Measurements from ENCODE around the gene ETV7. TPM values are rescaled to one million over a fixed set of nuclear protein-coding genes. Genes with fewer than 3 reads are reported as not detected.
"Not testable (repeated sequence)": the region's sequence is repeated elsewhere in the genome, so short reads cannot be mapped to it uniquely, and the experiment has no call there.

ETV7 gene
- total and polyA plus RNA-seq, 4 donors = 0.17 to 0.84 (median 0.36) TPM

GRCh38 chr6:36414481-36414880, 27.0 kb upstream of the ETV7 start:
- H3K4me1 ChIP-seq (ENCODE audit: control insufficient read depth in 4 of 4, insufficient read depth in 4 of 4, low read length in 3 of 4) = peaks cover 0 to 9% (median 0%) of the 10 kb centered on the region in 4 donors
- DNase-seq (ENCODE audit: low spot score) = no peak

GRCh38 chr6:36413489-36414480, 26.3 kb upstream of the ETV7 start:
- no peaks in the 10 kb centered on the region for H3K36me3 ChIP-seq (ENCODE audit: control insufficient read depth in 4 of 4, insufficient read depth in 3 of 4, low read depth in 1 of 4, low read length in 3 of 4)
- WGBS = 96% methylated on average over 4 of the region's 4 CpGs
- H3K4me1 ChIP-seq (ENCODE audit: control insufficient read depth in 4 of 4, insufficient read depth in 4 of 4, low read length in 3 of 4) = peaks cover 0 to 9% (median 0%) of the 10 kb centered on the region in 4 donors
- H3K9me3 ChIP-seq (ENCODE audit: control insufficient read depth in 4 of 4, low read length in 3 of 4) = no peaks in the 10 kb centered on the region
- DNase-seq (ENCODE audit: low spot score) = no peak
- no peaks in the 10 kb centered on the region for H3K27me3 ChIP-seq (ENCODE audit: control insufficient read depth in 4 of 4, insufficient read depth in 4 of 4, low read length in 3 of 4)
- no peak for TF ChIP-seq CTCF (IDR thresholded peaks at IDR 0.05; ENCODE audit: low read depth, low read length, missing input control)
- no peak for TF ChIP-seq ZBTB33 (IDR thresholded peaks at IDR 0.05)
- no peak for TF ChIP-seq NR2F2 (IDR thresholded peaks at IDR 0.05)
- no peak for TF ChIP-seq HNF4A (conservative IDR thresholded peaks at IDR 0.05)
- no peak for TF ChIP-seq MAX (IDR thresholded peaks at IDR 0.05)
- TF ChIP-seq HNF4G (IDR thresholded peaks at IDR 0.05) = no peak
- no peak for TF ChIP-seq SP1 (IDR thresholded peaks at IDR 0.05)
- no peak for TF ChIP-seq JUND (IDR thresholded peaks at IDR 0.05)
- no peak for TF ChIP-seq RXRA (IDR thresholded peaks at IDR 0.05)
- TF ChIP-seq FOXA1 (IDR thresholded peaks at IDR 0.05) = no peak
- no peak for TF ChIP-seq YY1 (IDR thresholded peaks at IDR 0.05)
- TF ChIP-seq ATF3 (IDR thresholded peaks at IDR 0.05) = no peak
- TF ChIP-seq REST (IDR thresholded peaks at IDR 0.05) = no peak
- no peak for TF ChIP-seq TAF1 (conservative IDR thresholded peaks at IDR 0.05)
- no peak for TF ChIP-seq EGR1 (IDR thresholded peaks at IDR 0.05; ENCODE audit: low read depth in 2 of 2)
- TF ChIP-seq RAD21 (IDR thresholded peaks at IDR 0.05) = no peak
- no peak overlapping the region for H3K27ac ChIP-seq (ENCODE audit: low read depth in 1 of 2, low read length in 2 of 2)
- no peak overlapping the region for H3K4me3 ChIP-seq (ENCODE audit: low read depth in 1 of 3, low read length in 3 of 3)
- no peak overlapping the region for H3K9ac ChIP-seq (ENCODE audit: low read depth in 1 of 2, low read length in 2 of 2)

More at GRCh38 chr6:36414481-36414880, 27.0 kb upstream of the ETV7 start:
- H3K36me3 ChIP-seq (ENCODE audit: control insufficient read depth in 4 of 4, insufficient read depth in 3 of 4, low read depth in 1 of 4, low read length in 3 of 4) = no peaks in the 10 kb centered on the region
- no peak for TF ChIP-seq HNF4G (IDR thresholded peaks at IDR 0.05)
- TF ChIP-seq YY1 (IDR thresholded peaks at IDR 0.05) = no peak
- no peak for TF ChIP-seq NR2F2 (IDR thresholded peaks at IDR 0.05)
- TF ChIP-seq ATF3 (IDR thresholded peaks at IDR 0.05) = no peak
- H3K27ac ChIP-seq (ENCODE audit: low read depth in 1 of 2, low read length in 2 of 2) = no peak overlapping the region
- no peaks in the 10 kb centered on the region for H3K27me3 ChIP-seq (ENCODE audit: control insufficient read depth in 4 of 4, insufficient read depth in 4 of 4, low read length in 3 of 4)
- no peak overlapping the region for H3K4me3 ChIP-seq (ENCODE audit: low read depth in 1 of 3, low read length in 3 of 3)
- no peaks in the 10 kb centered on the region for H3K9me3 ChIP-seq (ENCODE audit: control insufficient read depth in 4 of 4, low read length in 3 of 4)
- 41% methylated on average over 1 of the region's 1 CpG for WGBS
- no peak overlapping the region for H3K9ac ChIP-seq (ENCODE audit: low read depth in 1 of 2, low read length in 2 of 2)

GRCh38 chr6:36409718-36410117, 22.2 kb upstream of the ETV7 start:
- H3K9ac ChIP-seq (ENCODE audit: low read depth in 1 of 2, low read length in 2 of 2); DNase-seq (ENCODE audit: low spot score); H3K4me3 ChIP-seq (ENCODE audit: low read depth in 1 of 3, low read length in 3 of 3); H3K9me3 ChIP-seq (ENCODE audit: control insufficient read depth in 4 of 4, low read length in 3 of 4); H3K27me3 ChIP-seq (ENCODE audit: control insufficient read depth in 4 of 4, insufficient read depth in 4 of 4, low read length in 3 of 4); H3K27ac ChIP-seq (ENCODE audit: low read depth in 1 of 2, low read length in 2 of 2); H3K36me3 ChIP-seq (ENCODE audit: control insufficient read depth in 4 of 4, insufficient read depth in 3 of 4, low read depth in 1 of 4, low read length in 3 of 4); H3K4me1 ChIP-seq (ENCODE audit: control insufficient read depth in 4 of 4, insufficient read depth in 4 of 4, low read length in 3 of 4): not testable (repeated sequence)
- WGBS = 86% methylated on average over 5 of the region's 5 CpGs

All from liver (tissue), 9 donors.